Parathyroid adenoma (tissue), 2 donors: ENCODE results near the gene ARL5C.
"Not testable (repeated sequence)": the region's sequence is repeated elsewhere in the genome, so short reads cannot be mapped to it uniquely, and the experiment has no call there.

ENCODE experiments used
- H2AFZ ChIP-seq: fragments of 300-600 bp; sonication (generic); one replicate; pipeline ENCODE4 v1.7.0; 2017; ENCODE audit warnings: antibody characterized with exemption, mild to moderate bottlenecking
- H3K27ac ChIP-seq: fragments of 300-600 bp; sonication (generic); one replicate; pipeline ENCODE4 v1.7.0; 2017
- H3K27me3 ChIP-seq: fragments of 300-600 bp; sonication (generic); one replicate; pipeline ENCODE4 v1.7.0; 2017; ENCODE audit warnings: low read length; ENCODE audit not compliant: control insufficient read depth, insufficient read depth
- H3K36me3 ChIP-seq: fragments of 300-600 bp; sonication (generic); one replicate; pipeline ENCODE4 v1.7.0; 2017; ENCODE audit warnings: low read length; ENCODE audit not compliant: control insufficient read depth, insufficient read depth
- H3K4me1 ChIP-seq: fragments of 300-600 bp; sonication (generic); one replicate; pipeline ENCODE4 v1.7.0; 2017; ENCODE audit warnings: control low read depth
- H3K4me2 ChIP-seq: fragments of 300-600 bp; sonication (generic); one replicate; pipeline ENCODE4 v1.7.0; 2017; ENCODE audit warnings: low read length
- H3K4me3 ChIP-seq: fragments of 300-600 bp; sonication (generic); one replicate; pipeline ENCODE4 v1.7.0; 2017; ENCODE audit warnings: low read depth, low read length
- H3K79me2 ChIP-seq: fragments of 300-600 bp; sonication (generic); one replicate; pipeline ENCODE4 v1.7.0; 2017; ENCODE audit warnings: control low read depth
- H3K9ac ChIP-seq: fragments of 300-600 bp; sonication (generic); one replicate; pipeline ENCODE4 v1.7.0; 2017; ENCODE audit warnings: mild to moderate bottlenecking
- H3K9me3 ChIP-seq: fragments of 300-600 bp; sonication (generic); one replicate; pipeline ENCODE4 v1.7.0; 2017; ENCODE audit warnings: low read length; ENCODE audit not compliant: control insufficient read depth
- CTCF ChIP-seq: fragments of 300-600 bp; sonication (generic); IDR thresholded peaks from one replicate; pipeline ENCODE4 v1.7.0; 2017; ENCODE audit warnings: antibody characterized with exemption, mild to moderate bottlenecking
- donor health status: primary hyperparathyroidism.

Gene ARL5C

GRCh38 chr17:39126436-39126835 is 39.5 kb downstream of the ARL5C start:
- no peak overlapping the region for H2AFZ ChIP-seq
- H3K4me3 ChIP-seq, result no peak overlapping the region
- H3K9ac ChIP-seq, result no peak overlapping the region
- H3K27me3 ChIP-seq, result no peaks in the 10 kb centered on the region
- H3K4me2 ChIP-seq, result no peak overlapping the region
- H3K36me3 ChIP-seq, result no peaks in the 10 kb centered on the region
- no peak for TF ChIP-seq CTCF
- H3K4me1 ChIP-seq, result no peaks in the 10 kb centered on the region
- no peak overlapping the region for H3K27ac ChIP-seq
- no peaks in the 10 kb centered on the region for H3K9me3 ChIP-seq
- no peaks in the 10 kb centered on the region for H3K79me2 ChIP-seq

- Histone ChIP-seq H3K4me3 (no peak overlapping the region), H3K36me3 (no peaks in the 10 kb centered on the region), H3K27ac (no peak overlapping the region), H3K27me3 (no peaks in the 10 kb centered on the region), H3K4me1 (no peaks in the 10 kb centered on the region), H2AFZ (no peak overlapping the region), H3K4me2 (no peak overlapping the region), H3K9ac (no peak overlapping the region), H3K79me2 (no peaks in the 10 kb centered on the region), H3K9me3 (no peaks in the 10 kb centered on the region)
- no peak for TF ChIP-seq CTCF
These were observed 40.7 kb downstream of the ARL5C start for GRCh38 chr17:39125143-39125875.

- Histone ChIP-seq H3K9ac (no peak overlapping the region), H3K4me1 (no peaks in the 10 kb centered on the region), H3K36me3 (no peaks in the 10 kb centered on the region), H2AFZ (no peak overlapping the region), H3K27me3 (no peaks in the 10 kb centered on the region), H3K79me2 (no peaks in the 10 kb centered on the region), H3K9me3 (no peaks in the 10 kb centered on the region), H3K4me3 (no peak overlapping the region), H3K27ac (no peak overlapping the region), H3K4me2 (no peak overlapping the region)
- TF ChIP-seq CTCF, result no peak
These were observed 42.3 kb downstream of the ARL5C start for GRCh38 chr17:39123627-39124026.

- no peaks in the 10 kb centered on the region for H3K79me2 ChIP-seq
- H2AFZ ChIP-seq, result no peak overlapping the region
- no peaks in the 10 kb centered on the region for H3K27me3 ChIP-seq
- no peak overlapping the region for H3K4me3 ChIP-seq
- H3K36me3 ChIP-seq, result no peaks in the 10 kb centered on the region
- no peak overlapping the region for H3K27ac ChIP-seq
- no peaks in the 10 kb centered on the region for H3K4me1 ChIP-seq
- no peak overlapping the region for H3K4me2 ChIP-seq
- no peaks in the 10 kb centered on the region for H3K9me3 ChIP-seq
- TF ChIP-seq CTCF, result no peak
- H3K9ac ChIP-seq, result no peak overlapping the region
These were observed 43.0 kb downstream of the ARL5C start for GRCh38 chr17:39122991-39123390.

- not testable (repeated sequence) for H3K27me3 ChIP-seq, H3K9me3 ChIP-seq, H3K27ac ChIP-seq, H3K36me3 ChIP-seq, H3K9ac ChIP-seq, H3K79me2 ChIP-seq, H3K4me1 ChIP-seq, H3K4me2 ChIP-seq, H2AFZ ChIP-seq, H3K4me3 ChIP-seq
These were observed 44.0 kb downstream of the ARL5C start for GRCh38 chr17:39121919-39122318.
